ENCODE measurements around the gene LTBP3.

DNA sequence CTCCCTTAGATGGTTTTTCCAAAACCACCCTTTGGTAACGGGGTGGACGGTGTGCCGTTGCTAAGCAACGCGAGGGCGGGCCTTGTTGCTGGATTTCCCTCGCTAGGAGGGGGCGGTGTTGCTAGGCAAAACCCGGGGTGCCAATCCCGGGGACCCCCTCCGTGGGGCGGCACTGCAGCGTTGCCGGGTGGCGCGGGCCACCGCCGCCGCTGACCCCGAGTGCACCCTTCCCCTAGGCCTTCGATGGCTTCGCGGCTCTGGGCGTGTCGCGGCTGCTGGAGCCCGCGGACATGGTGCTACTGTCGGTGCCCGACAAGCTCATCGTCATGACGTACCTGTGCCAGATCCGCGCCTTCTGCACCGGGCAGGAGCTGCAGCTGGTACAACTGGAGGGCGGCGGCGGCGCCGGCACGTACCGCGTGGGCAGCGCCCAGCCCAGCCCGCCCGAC is 26.6 kb upstream of the LTBP3 start:
- TF ChIP-seq CTCF (IDR thresholded peaks at IDR 0.05; ENCODE audit: insufficient read depth, low read length, poor library complexity, severe bottlenecking) (no peak), EZH2phosphoT487 (conservative IDR thresholded peaks at IDR 0.05; ENCODE audit: low read length) (no peak)
